Measurements from ENCODE around the gene NEIL1.

NEIL1 gene

DNA sequence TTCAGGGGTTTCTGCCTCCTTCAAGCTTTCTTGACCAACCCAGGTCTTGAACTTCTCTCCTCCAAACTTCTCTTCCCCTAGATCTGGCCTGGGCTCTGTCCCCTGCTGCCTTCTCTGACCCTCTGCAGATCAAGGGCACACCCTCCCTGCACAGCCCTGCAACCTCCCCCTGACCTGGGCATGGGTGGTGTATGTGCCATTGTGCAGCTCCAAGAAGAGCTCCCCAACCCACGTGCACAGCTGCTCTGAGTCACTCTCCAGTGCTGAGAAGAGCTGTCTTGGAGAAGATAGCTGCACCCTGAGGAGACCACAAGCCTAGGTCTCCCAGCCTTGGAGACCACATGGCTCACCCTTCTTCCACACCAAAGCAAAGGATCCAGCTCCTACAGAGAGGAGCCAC lies 13.6 kb downstream of the NEIL1 start:
- Histone ChIP-seq H3K36me3 (ENCODE audit: insufficient read depth, low read depth, low read length) (peaks cover 36% of the 10 kb centered on the region), H3K4me3 (ENCODE audit: low read length) (no peak overlapping the region), H3K9ac (ENCODE audit: low read depth, low read length) (no peak overlapping the region), H3K27me3 (ENCODE audit: insufficient read depth, low read length) (no peaks in the 10 kb centered on the region), H3K9me3 (ENCODE audit: insufficient read depth, low read depth, low read length) (no peaks in the 10 kb centered on the region), H3K27ac (ENCODE audit: low read length) (no peak overlapping the region), H3K4me1 (ENCODE audit: insufficient read depth, low read length) (no peaks in the 10 kb centered on the region)

DNA sequence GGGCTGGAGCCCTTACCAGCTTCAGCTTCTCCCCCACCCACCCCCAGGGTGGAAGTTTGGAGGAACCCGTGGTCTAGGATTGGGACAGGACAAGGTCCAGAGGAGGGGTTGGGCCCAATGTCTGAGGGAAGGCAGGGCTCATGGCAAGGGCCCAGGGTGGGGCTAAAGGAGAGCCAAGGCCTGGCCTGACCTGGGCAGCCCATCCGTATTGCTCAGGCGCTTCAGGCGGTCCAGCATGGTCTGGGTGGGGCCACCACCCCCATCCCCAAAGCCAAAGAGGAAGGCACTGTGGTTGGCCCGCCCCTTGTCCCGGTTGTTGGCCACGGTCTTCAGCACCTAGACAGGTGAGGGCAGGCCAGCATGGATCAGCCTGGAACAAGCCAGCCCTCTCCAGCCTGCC lies 14.0 kb downstream of the NEIL1 start:
- Histone ChIP-seq H3K4me1 (ENCODE audit: insufficient read depth, low read length) (no peaks in the 10 kb centered on the region), H3K27me3 (ENCODE audit: insufficient read depth, low read length) (no peaks in the 10 kb centered on the region), H3K36me3 (ENCODE audit: insufficient read depth, low read depth, low read length) (peaks cover 40% of the 10 kb centered on the region), H3K9me3 (ENCODE audit: insufficient read depth, low read depth, low read length) (no peaks in the 10 kb centered on the region), H3K4me3 (ENCODE audit: low read length) (no peak overlapping the region), H3K27ac (ENCODE audit: low read length) (no peak overlapping the region), H3K9ac (ENCODE audit: low read depth, low read length) (no peak overlapping the region)

DNA sequence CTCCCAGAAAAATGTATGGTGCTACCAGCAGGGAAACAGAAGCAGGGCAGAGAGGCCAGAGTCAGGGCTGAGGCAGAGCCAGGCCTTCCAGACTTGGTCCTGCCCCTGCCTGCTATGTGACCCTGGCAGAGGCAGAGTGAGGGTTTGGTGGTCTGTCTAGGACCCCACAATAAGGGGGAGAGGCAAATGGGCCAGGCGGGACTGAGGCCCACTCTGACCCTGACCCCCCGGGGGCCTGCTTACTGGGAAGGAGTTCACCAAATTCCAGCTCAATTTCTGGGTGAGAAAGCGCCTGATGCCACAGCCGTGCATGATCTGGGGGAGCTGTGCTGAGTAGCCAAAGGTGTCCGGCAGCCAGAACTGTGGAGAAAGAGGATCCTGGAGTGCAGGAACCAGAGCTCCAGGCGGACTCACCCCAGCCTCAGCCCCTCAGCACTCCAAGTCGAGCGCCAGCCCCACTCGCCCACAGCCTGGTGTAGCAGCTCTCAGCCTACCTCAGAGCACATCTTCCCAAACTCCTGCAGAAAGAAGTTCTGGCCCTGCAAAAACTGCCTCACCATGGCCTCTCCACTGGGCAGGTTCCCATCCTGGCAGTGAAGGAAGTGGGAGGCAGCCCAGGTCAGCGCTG lies 14.6 kb downstream of the NEIL1 start:
- Histone ChIP-seq H3K4me1 (ENCODE audit: insufficient read depth, low read length) (no peaks in the 10 kb centered on the region), H3K4me3 (ENCODE audit: low read length) (no peak overlapping the region), H3K9ac (ENCODE audit: low read depth, low read length) (no peak overlapping the region), H3K36me3 (ENCODE audit: insufficient read depth, low read depth, low read length) (peaks cover 46% of the 10 kb centered on the region), H3K27me3 (ENCODE audit: insufficient read depth, low read length) (no peaks in the 10 kb centered on the region), H3K27ac (ENCODE audit: low read length) (no peak overlapping the region), H3K9me3 (ENCODE audit: insufficient read depth, low read depth, low read length) (no peaks in the 10 kb centered on the region)

DNA sequence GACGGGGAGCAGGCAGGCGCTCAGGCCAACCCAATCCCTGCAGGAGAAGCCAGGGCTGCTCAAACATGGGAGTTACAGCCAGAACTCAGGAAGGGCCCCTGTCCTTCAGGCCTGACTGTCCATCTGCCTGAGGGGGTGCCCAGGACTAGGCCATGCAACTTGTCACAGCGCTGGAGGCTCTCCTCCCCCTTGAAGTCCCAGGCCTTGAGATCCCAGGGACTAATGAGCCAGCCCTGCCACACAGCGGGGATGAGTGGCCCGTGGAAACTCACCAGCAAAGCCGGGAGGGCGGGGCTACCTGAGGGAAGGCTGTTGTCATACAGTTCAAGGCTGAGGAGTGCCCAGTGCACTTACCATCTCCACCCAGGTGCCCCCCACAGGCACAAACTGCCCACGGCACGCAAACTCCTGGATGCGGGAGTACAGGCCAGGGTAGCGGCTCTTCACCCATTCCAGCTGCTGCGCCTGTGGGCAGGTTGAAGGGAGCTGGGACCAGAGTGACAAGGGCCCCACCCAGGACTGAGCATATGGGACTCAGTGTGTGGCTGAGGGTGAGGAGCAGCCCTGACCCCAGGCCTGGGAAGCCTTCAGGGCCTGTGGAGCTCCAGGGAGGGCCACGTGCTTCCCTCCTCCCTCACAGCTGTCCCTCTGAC lies 15.3 kb downstream of the NEIL1 start:
- Histone ChIP-seq H3K4me1 (ENCODE audit: insufficient read depth, low read length) (no peaks in the 10 kb centered on the region), H3K9me3 (ENCODE audit: insufficient read depth, low read depth, low read length) (no peaks in the 10 kb centered on the region), H3K27me3 (ENCODE audit: insufficient read depth, low read length) (no peaks in the 10 kb centered on the region), H3K9ac (ENCODE audit: low read depth, low read length) (no peak overlapping the region), H3K4me3 (ENCODE audit: low read length) (no peak overlapping the region), H3K36me3 (ENCODE audit: insufficient read depth, low read depth, low read length) (peaks cover 49% of the 10 kb centered on the region), H3K27ac (ENCODE audit: low read length) (no peak overlapping the region)

DNA sequence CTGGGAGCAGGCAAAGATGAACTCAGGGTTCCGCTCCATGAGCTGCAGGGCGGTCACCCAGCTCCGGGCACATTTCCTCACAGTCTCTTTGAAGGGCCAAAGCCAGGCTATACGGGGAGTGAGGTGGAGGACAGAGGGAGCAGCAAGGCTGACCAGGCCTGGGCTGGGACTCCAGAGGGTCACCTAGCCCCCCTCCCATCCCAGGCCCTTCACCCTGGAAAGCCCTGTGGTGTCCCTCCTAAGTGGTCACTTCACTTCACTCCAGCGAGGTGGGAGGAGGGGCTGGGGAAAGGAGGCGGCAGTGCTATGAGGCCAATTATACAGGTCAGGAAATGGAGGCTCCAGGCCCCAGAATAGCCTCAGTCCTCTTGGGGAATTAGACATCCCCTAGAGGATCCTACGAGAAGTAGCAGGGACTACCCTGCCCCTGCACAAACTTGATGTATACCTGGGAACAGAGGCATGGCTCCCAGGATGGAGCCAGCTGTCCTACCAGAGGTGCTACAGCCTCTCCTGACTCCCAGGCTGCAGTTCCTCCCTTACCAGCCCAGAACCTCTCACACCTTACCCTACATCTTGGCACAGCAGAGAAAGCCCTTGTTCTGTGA lies 15.9 kb downstream of the NEIL1 start:
- no peak overlapping the region for H3K9ac ChIP-seq (ENCODE audit: low read depth, low read length)
- H3K36me3 ChIP-seq (ENCODE audit: insufficient read depth, low read depth, low read length), result peaks cover 51% of the 10 kb centered on the region
- no peaks in the 10 kb centered on the region for H3K4me1 ChIP-seq (ENCODE audit: insufficient read depth, low read length)
- no peak overlapping the region for H3K27ac ChIP-seq (ENCODE audit: low read length)
- no peaks in the 10 kb centered on the region for H3K27me3 ChIP-seq (ENCODE audit: insufficient read depth, low read length)
- H3K9me3 ChIP-seq (ENCODE audit: insufficient read depth, low read depth, low read length), result no peaks in the 10 kb centered on the region
- H3K4me3 ChIP-seq (ENCODE audit: low read length), result no peak overlapping the region

DNA sequence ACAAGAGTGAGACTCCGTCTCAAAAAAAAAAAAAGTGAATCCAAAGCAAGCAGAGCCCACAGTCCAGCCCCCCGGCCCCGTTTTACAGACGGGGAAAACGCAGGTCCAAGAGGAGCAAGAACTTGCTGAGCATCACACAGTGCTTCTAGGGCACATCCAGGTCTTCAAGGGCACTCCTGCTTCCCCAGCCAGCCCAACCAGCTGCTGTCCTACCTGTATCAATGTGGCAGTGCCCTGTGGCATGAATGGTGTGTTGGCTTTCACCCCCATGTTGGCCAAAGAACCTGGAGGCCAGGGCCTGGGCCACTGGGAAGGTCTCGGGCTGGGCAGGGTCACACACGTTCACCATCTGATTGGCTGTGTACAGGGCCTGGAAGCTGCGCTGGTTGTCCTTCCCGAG lies 16.9 kb downstream of the NEIL1 start:
- Histone ChIP-seq H3K9me3 (ENCODE audit: insufficient read depth, low read depth, low read length) (no peaks in the 10 kb centered on the region), H3K4me1 (ENCODE audit: insufficient read depth, low read length) (no peaks in the 10 kb centered on the region), H3K36me3 (ENCODE audit: insufficient read depth, low read depth, low read length) (peaks cover 44% of the 10 kb centered on the region), H3K9ac (ENCODE audit: low read depth, low read length) (no peak overlapping the region), H3K27ac (ENCODE audit: low read length) (no peak overlapping the region), H3K4me3 (ENCODE audit: low read length) (no peak overlapping the region), H3K27me3 (ENCODE audit: insufficient read depth, low read length) (no peaks in the 10 kb centered on the region)

DNA sequence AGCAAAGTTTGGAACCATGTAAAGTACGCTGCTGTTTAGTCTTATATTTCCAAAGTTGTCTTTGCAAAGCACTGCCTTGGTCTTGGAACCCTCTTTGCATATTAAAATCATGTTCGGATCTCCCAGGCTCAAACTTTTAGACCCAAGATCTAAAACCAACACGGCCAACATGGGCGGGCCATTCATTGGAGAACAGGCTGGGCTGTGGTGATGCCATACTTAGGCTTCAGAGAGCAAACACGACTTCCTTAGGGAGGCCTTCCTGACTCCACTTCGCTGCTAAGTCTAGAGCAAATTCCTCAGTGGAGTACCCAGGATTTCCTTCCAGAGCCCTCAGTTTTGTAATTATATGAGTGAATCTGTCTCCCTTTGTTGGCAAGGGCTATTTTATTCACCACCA lies 18.0 kb downstream of the NEIL1 start:
- H3K36me3 ChIP-seq (ENCODE audit: insufficient read depth, low read depth, low read length), result peaks cover 38% of the 10 kb centered on the region
- no peak overlapping the region for H3K4me3 ChIP-seq (ENCODE audit: low read length)
- H3K27ac ChIP-seq (ENCODE audit: low read length), result no peak overlapping the region
- H3K4me1 ChIP-seq (ENCODE audit: insufficient read depth, low read length), result peaks cover 5% of the 10 kb centered on the region; the same call in 1 of the 2 replicates
- no peaks in the 10 kb centered on the region for H3K27me3 ChIP-seq (ENCODE audit: insufficient read depth, low read length)
- H3K9me3 ChIP-seq (ENCODE audit: insufficient read depth, low read depth, low read length), result no peaks in the 10 kb centered on the region
- no peak overlapping the region for H3K9ac ChIP-seq (ENCODE audit: low read depth, low read length)

DNA sequence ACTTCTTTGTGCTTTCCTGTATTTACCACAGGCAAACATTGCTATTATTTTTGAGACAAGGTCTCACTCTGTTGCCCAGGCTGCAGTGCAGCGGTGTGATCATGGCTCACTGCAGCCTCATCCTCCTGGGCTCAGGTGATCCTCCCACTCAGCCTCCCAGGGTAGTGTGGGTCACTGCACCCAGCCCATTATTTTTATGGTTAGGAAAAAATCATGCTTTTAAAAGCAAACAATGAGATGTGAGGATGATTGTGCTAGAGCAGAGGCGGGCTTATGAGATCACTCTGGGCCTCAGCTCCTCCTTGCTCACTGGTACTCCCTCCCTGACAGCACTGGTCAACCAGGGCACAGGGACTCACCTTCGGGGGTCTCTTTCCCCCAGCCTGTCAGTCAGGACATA lies 19.3 kb downstream of the NEIL1 start:
- Histone ChIP-seq H3K36me3 (ENCODE audit: insufficient read depth, low read depth, low read length) (peaks cover 49% of the 10 kb centered on the region), H3K4me1 (ENCODE audit: insufficient read depth, low read length) (peaks cover 5% of the 10 kb centered on the region; the same call in 1 of the 2 replicates), H3K9ac (ENCODE audit: low read depth, low read length) (no peak overlapping the region)

DNA sequence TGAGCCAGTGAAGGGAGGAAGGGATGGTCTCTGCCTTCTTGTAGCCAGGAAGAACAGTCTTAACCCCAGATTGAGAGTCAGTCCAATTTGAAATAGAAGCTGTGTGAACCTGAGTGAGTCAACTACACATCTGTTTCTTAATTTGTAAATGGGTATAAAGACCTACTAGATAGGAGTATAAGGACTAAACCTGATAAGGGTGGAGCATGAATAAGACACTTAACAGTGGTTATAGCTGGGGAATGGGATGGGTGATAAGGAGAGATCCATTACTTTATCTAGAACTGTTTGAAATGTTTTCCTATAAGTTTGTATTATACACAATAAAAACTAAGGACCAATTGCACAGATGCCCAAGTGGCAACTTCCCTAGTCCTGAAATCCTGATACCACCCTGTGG lies 20.2 kb downstream of the NEIL1 start:
- no peaks in the 10 kb centered on the region for H3K9me3 ChIP-seq (ENCODE audit: insufficient read depth, low read depth, low read length)
- no peak overlapping the region for H3K9ac ChIP-seq (ENCODE audit: low read depth, low read length)
- H3K27ac ChIP-seq (ENCODE audit: low read length), result no peak overlapping the region
- peaks cover 5% of the 10 kb centered on the region; the same call in 1 of the 2 replicates for H3K4me1 ChIP-seq (ENCODE audit: insufficient read depth, low read length)
- peaks cover 50% of the 10 kb centered on the region for H3K36me3 ChIP-seq (ENCODE audit: insufficient read depth, low read depth, low read length)
- no peaks in the 10 kb centered on the region for H3K27me3 ChIP-seq (ENCODE audit: insufficient read depth, low read length)
- H3K4me3 ChIP-seq (ENCODE audit: low read length), result no peak overlapping the region

More for the DNA sequence above, 19.3 kb downstream of the NEIL1 start:
- no peaks in the 10 kb centered on the region for H3K9me3 ChIP-seq (ENCODE audit: insufficient read depth, low read depth, low read length)
- H3K27ac ChIP-seq (ENCODE audit: low read length), result no peak overlapping the region
- H3K4me3 ChIP-seq (ENCODE audit: low read length), result no peak overlapping the region
- H3K27me3 ChIP-seq (ENCODE audit: insufficient read depth, low read length), result no peaks in the 10 kb centered on the region

DNA sequence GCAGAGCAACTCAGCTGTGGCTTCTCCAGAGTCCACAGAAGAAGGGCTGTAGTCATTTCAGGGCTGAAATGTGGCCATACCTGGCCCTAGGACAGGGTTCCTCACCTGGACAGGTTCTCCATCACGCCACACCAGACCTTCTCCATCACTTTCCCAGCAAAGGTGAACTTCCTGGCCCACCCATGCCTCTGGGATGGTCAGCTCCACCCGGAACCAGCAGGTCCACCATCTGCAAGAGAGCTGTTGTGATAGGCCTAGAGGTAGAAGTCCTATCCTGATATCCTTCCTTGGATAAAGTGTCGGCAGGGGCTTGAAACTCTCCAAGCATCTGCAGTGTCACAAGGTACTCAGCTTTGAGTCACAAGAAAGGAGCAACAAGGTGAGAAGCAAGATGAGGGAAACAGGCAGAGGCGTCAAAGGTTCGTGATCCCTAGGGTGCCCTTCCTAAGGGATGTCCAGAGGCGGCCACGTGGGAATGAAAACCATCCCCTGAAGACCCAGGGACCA lies 20.6 kb downstream of the NEIL1 start:
- Histone ChIP-seq H3K36me3 (ENCODE audit: insufficient read depth, low read depth, low read length) (peaks cover 54% of the 10 kb centered on the region), H3K9me3 (ENCODE audit: insufficient read depth, low read depth, low read length) (no peaks in the 10 kb centered on the region), H3K9ac (ENCODE audit: low read depth, low read length) (peak overlapping the region; percentile 92; the same call in 1 of the 2 replicates), H3K27ac (ENCODE audit: low read length) (no peak overlapping the region), H3K27me3 (ENCODE audit: insufficient read depth, low read length) (no peaks in the 10 kb centered on the region), H3K4me1 (ENCODE audit: insufficient read depth, low read length) (peaks cover 5% of the 10 kb centered on the region; the same call in 1 of the 2 replicates), H3K4me3 (ENCODE audit: low read length) (peak overlapping the region; percentile 89; the same call in 1 of the 2 replicates)

DNA sequence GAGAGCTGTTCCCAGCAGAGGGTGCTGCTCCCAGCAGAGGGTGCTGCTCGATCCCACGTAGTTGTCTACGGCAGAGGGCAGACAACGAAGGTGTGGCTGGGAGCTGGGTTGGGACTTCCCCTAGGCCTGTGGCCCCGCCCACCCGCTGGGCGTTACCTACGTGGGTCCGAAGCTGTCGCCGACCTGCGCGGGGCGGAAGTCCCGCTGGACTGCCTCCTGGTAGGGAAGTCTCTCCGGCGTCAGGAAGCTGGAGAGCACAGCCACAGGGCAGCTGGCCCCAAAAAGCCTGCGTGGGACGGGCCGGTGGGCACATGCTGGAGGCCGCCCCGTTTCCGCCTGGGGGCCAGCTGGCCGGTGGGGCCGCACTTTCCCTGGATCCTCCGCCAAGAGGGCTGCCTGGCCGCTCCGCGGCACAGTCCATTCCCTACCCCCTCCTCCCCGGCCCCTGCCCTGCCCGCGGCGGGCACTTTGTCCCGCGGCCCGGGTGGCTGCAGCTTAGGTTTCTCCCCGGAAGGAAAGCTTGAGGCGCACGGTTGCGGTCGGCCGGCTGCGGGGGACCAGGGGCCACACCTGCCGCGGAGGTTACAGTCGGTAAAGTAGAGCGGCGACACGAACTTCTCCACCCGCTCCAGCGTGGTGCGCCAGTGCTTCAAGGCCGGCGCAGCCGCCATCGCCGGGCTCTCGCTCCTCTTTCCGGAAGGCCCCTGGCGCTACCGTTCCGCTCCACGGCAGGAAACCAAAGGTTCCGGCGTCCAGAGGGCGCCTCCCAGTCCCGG lies 21.3 kb downstream of the NEIL1 start, which contains the start of gene MAN2C1:
Gene MAN2C1, minus strand, starts transcription at position 695 of the 776 bp plus-strand sequence. Its CDS starts 24 bp downstream, at position 671.
- H3K9ac ChIP-seq (ENCODE audit: low read depth, low read length), result peak within 1 kb of the TSS; percentile 92
- H3K4me1 ChIP-seq (ENCODE audit: insufficient read depth, low read length), result peaks cover 5% of the 10 kb centered on the region; the same call in 1 of the 2 replicates
- H3K4me3 ChIP-seq (ENCODE audit: low read length), result peak within 1 kb of the TSS; percentile 89
- peaks cover 60% of the 10 kb centered on the region for H3K36me3 ChIP-seq (ENCODE audit: insufficient read depth, low read depth, low read length)
- no peaks in the 10 kb centered on the region for H3K27me3 ChIP-seq (ENCODE audit: insufficient read depth, low read length)
- H3K27ac ChIP-seq (ENCODE audit: low read length), result no peak within 1 kb of the TSS
- no peaks in the 10 kb centered on the region for H3K9me3 ChIP-seq (ENCODE audit: insufficient read depth, low read depth, low read length)
